Esophagus muscularis mucosa (tissue), 3 donors: ENCODE data around the gene FKBP14.

Source experiments
- POLR2AphosphoS5 ChIP-seq, 2 donors: sonication (generic); formaldehyde crosslinking; IDR thresholded peaks; one replicate each; pipeline ENCODE4 v1.6.1; 2017; ENCODE audit warnings: antibody characterized with exemption in 2 of 2
- TF ChIP-seq, protein P1 (sequence below), 3 experiments: fragments of 200-600 bp in 2 of 3; fragments of 450-650 bp in 1 of 3; sonication (generic) in 2 of 3; IDR thresholded peaks; one replicate each; pipeline ENCODE4 v1.5.1; 2017 to 2019; ENCODE audit warnings: antibody characterized with exemption in 3 of 3, mild to moderate bottlenecking in 2 of 3, moderate library complexity in 1 of 3

DNA sequence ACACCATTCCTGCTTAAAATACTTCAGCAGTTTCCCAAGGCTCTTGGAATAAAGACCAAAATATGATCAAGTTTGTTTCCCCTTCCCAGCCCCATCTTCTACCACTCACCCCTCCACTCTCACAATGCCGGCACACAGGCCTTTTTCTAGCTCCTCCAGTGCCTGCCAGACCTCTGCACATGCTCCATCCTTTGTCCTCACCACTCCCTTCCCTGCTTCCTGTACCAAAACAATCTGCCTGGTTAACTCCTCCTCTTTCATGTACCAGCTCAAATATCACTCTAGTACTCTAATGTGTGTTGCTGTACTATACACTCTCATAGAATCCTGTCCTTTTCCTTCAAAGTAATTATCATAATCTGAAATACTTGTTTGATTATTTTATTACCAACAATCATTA, 56.3 kb downstream of the FKBP14 start:
- TF ChIP-seq, protein P1, sequence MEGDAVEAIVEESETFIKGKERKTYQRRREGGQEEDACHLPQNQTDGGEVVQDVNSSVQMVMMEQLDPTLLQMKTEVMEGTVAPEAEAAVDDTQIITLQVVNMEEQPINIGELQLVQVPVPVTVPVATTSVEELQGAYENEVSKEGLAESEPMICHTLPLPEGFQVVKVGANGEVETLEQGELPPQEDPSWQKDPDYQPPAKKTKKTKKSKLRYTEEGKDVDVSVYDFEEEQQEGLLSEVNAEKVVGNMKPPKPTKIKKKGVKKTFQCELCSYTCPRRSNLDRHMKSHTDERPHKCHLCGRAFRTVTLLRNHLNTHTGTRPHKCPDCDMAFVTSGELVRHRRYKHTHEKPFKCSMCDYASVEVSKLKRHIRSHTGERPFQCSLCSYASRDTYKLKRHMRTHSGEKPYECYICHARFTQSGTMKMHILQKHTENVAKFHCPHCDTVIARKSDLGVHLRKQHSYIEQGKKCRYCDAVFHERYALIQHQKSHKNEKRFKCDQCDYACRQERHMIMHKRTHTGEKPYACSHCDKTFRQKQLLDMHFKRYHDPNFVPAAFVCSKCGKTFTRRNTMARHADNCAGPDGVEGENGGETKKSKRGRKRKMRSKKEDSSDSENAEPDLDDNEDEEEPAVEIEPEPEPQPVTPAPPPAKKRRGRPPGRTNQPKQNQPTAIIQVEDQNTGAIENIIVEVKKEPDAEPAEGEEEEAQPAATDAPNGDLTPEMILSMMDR (IDR thresholded peaks at IDR 0.05): no peak
- no peak for TF ChIP-seq POLR2AphosphoS5 (IDR thresholded peaks at IDR 0.05)
